Measurements from ENCODE around the gene TMEM130.

DNA sequence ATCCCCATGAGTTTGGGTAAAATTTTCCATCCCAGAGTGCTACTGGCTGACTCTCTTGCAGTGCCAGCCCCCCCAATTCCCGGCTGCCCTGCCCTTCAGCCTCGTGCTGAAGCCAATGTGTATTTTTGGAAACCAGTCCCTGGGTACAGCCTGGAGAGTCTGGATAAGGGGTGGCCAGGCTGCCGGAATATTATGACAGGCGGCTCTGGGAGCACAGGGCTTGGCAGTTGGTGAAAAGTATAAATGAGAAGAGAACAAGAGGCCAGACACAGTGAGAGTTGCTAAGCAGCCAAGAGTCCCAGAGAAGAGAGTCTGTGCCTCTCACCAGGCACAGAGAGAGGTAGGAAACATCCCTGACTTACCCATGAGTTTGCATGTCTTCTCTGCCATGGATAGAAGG, 53.6 kb downstream of the TMEM130 start:
- TF ChIP-seq, protein P1, sequence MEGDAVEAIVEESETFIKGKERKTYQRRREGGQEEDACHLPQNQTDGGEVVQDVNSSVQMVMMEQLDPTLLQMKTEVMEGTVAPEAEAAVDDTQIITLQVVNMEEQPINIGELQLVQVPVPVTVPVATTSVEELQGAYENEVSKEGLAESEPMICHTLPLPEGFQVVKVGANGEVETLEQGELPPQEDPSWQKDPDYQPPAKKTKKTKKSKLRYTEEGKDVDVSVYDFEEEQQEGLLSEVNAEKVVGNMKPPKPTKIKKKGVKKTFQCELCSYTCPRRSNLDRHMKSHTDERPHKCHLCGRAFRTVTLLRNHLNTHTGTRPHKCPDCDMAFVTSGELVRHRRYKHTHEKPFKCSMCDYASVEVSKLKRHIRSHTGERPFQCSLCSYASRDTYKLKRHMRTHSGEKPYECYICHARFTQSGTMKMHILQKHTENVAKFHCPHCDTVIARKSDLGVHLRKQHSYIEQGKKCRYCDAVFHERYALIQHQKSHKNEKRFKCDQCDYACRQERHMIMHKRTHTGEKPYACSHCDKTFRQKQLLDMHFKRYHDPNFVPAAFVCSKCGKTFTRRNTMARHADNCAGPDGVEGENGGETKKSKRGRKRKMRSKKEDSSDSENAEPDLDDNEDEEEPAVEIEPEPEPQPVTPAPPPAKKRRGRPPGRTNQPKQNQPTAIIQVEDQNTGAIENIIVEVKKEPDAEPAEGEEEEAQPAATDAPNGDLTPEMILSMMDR (IDR thresholded peaks at IDR 0.05), result no peak
- no peak for TF ChIP-seq POLR2A (IDR thresholded peaks at IDR 0.05)

Data from Peyer's patch (tissue), 4 donors.